Mesothelial cell of epicardium (in vitro differentiated cells): ENCODE results near the gene MVB12B. TPM values are rescaled to one million over a fixed set of nuclear protein-coding genes. Genes with fewer than 3 reads are reported as not detected.

Source experiments
- DNase-seq, 2 experiments: peaks; one replicate each; pipeline ENCODE4 v3.0.0; 2021; ENCODE audit warnings: low spot score in 2 of 2; ENCODE audit not compliant: unreplicated experiment in 2 of 2
- H3K27ac Mint-ChIP-seq: 2 replicates; pipeline ENCODE4 v1.8.0; 2021; ENCODE audit warnings: mixed read lengths
- H3K27me3 Mint-ChIP-seq: 2 replicates; pipeline ENCODE4 v1.8.0; 2021; ENCODE audit warnings: low read depth, mixed read lengths
- H3K36me3 Mint-ChIP-seq: 2 replicates; pipeline ENCODE4 v1.8.0; 2021; ENCODE audit warnings: mixed read lengths
- H3K4me1 Mint-ChIP-seq: 2 replicates; pipeline ENCODE4 v1.8.0; 2021; ENCODE audit warnings: mixed read lengths
- H3K4me3 Mint-ChIP-seq: 2 replicates; pipeline ENCODE4 v1.8.0; 2021; ENCODE audit warnings: mild to moderate bottlenecking, moderate library complexity, mixed read lengths
- H3K9me3 Mint-ChIP-seq: 2 replicates; pipeline ENCODE4 v1.8.0; 2021; ENCODE audit warnings: mixed read lengths
- CTCF ChIP-seq: fragments of 200-600 bp; sonication (generic); IDR thresholded peaks from one replicate; pipeline ENCODE4 v1.5.0; 2021; ENCODE audit warnings: antibody characterized with exemption; ENCODE audit not compliant: unreplicated experiment
- total RNA-seq: library from RNA; stranded (reverse); gene quantifications from 3 replicates; pipeline ENCODE4 v1.2.1, GENCODE V29; 2021

The MVB12B gene
- total RNA-seq, 1 donor from 2014 or later = 43.7 TPM

GRCh38 chr9:126321742-126322141 lies 4.9 kb upstream of the MVB12B start:
- Mint-ChIP-seq H3K4me3 (no peak overlapping the region), H3K4me1 (peaks cover 6% of the 10 kb centered on the region), H3K9me3 (peaks cover 13% of the 10 kb centered on the region), H3K27ac (no peak overlapping the region), H3K36me3 (peaks cover 1% of the 10 kb centered on the region), H3K27me3 (no peaks in the 10 kb centered on the region)
- DNase-seq = no peak
- TF ChIP-seq CTCF = no peak

- Mint-ChIP-seq H3K4me3 (peak overlapping the region; percentile 86), H3K4me1 (peaks cover 20% of the 10 kb centered on the region), H3K36me3 (peaks cover 6% of the 10 kb centered on the region), H3K9me3 (peaks cover 9% of the 10 kb centered on the region), H3K27ac (peak overlapping the region; percentile 97), H3K27me3 (no peaks in the 10 kb centered on the region)
- no peak for DNase-seq
- TF ChIP-seq CTCF = no peak
These were observed 808 bp upstream of the MVB12B start for GRCh38 chr9:126325821-126326220.

- no peak for TF ChIP-seq CTCF
- DNase-seq = no peak
- H3K36me3 Mint-ChIP-seq = peaks cover 6% of the 10 kb centered on the region
- H3K27ac Mint-ChIP-seq = peak overlapping the region; percentile 76
- H3K27me3 Mint-ChIP-seq = no peaks in the 10 kb centered on the region
- peaks cover 9% of the 10 kb centered on the region for H3K9me3 Mint-ChIP-seq
- H3K4me1 Mint-ChIP-seq = peaks cover 26% of the 10 kb centered on the region
- H3K4me3 Mint-ChIP-seq = peak overlapping the region; percentile 73
These were observed 531 bp downstream of the MVB12B start for GRCh38 chr9:126327006-126327713.

GRCh38 chr9:126327714-126328185 lies 1.1 kb downstream of the MVB12B start:
- no peak for TF ChIP-seq CTCF
- Mint-ChIP-seq H3K36me3 (peaks cover 6% of the 10 kb centered on the region), H3K4me1 (peaks cover 26% of the 10 kb centered on the region), H3K9me3 (peaks cover 9% of the 10 kb centered on the region), H3K27ac (peak overlapping the region; percentile 76), H3K4me3 (peak overlapping the region; percentile 73), H3K27me3 (no peaks in the 10 kb centered on the region)
- peak in 1 of 2 experiments; percentile 37 for DNase-seq

- TF ChIP-seq CTCF = no peak
- Mint-ChIP-seq H3K27me3 (no peaks in the 10 kb centered on the region), H3K9me3 (peaks cover 8% of the 10 kb centered on the region), H3K36me3 (peaks cover 8% of the 10 kb centered on the region), H3K4me3 (peak overlapping the region; percentile 73), H3K27ac (peak overlapping the region; percentile 76), H3K4me1 (peaks cover 26% of the 10 kb centered on the region)
- no peak for DNase-seq
These were observed 1.8 kb downstream of the MVB12B start for GRCh38 chr9:126328407-126328806.
